HCT116 (cell line): ENCODE measurements around the gene NCF4. TPM values are rescaled to one million over a fixed set of nuclear protein-coding genes. Genes with fewer than 3 reads are reported as not detected.

Source experiments
- ATAC-seq: fragments of 200-7000 bp; cut with Tn5 transposase; 2 replicates; pipeline ENCODE4 v1.9.1; 2020; ENCODE audit warnings: mild to moderate bottlenecking, moderate library complexity
- BruUV-seq: library from RNA; stranded (reverse); fragments of 400-500 nt; replicated peaks from 2 replicates; lab custom pipeline; 2021; lab: Mats Ljungman, UMichigan
- CTCF ChIA-PET: fragments of 300-600 bp; sonication (Branson Sonifier 250); formaldehyde crosslinking; loops from one replicate; lab custom pipeline; 2021; ENCODE audit warnings: antibody characterized with exemption; lab: Charles Lee
- POLR2A ChIA-PET: fragments of 300-600, 350-600 bp; sonication (Branson Sonifier 250); formaldehyde crosslinking; loops from one replicate; lab custom pipeline; 2021; ENCODE audit warnings: antibody characterized with exemption; lab: Charles Lee
- RAD21 ChIA-PET, 2 experiments: fragments of 300-600 bp; sonication (Branson Sonifier 250); formaldehyde crosslinking; loops; one replicate each; lab custom pipeline; 2023; ENCODE audit warnings: low total read pairs in 2 of 2; ENCODE audit not compliant: uncharacterized antibody in 2 of 2, unreplicated experiment in 2 of 2, low non-redundant PET in 1 of 2; lab: Charles Lee
- DNase-seq: peaks from one replicate; pipeline ENCODE4 v3.0.0-alpha.2; 2010; ENCODE audit warnings: low read depth, low spot score
- H2AFZ ChIP-seq: fragments of 200-600 bp; shearing (Covaris generic), sonication (generic); 2 replicates; pipeline ENCODE4 v1.6.1; 2017; ENCODE audit warnings: low read depth, mixed run types, mixed read lengths, antibody characterized with exemption, low read length; ENCODE audit not compliant: poor library complexity, severe bottlenecking
- H3K27ac ChIP-seq: 2 replicates; pipeline ENCODE4 v1.5.1; 2012; ENCODE audit warnings: low read depth, low read length
- H3K27me3 ChIP-seq: fragments of 200-600 bp; sonication (generic); 2 replicates; pipeline ENCODE4 v1.6.1; 2016; ENCODE audit warnings: mixed run types, low read length, mixed read lengths; ENCODE audit not compliant: insufficient read depth
- H3K36me3 ChIP-seq, 2 experiments: fragments of 200-500 bp in 1 of 2; fragments of 200-600 bp in 1 of 2; sonication (Bioruptor generic) in 1 of 2; sonication (generic) in 1 of 2; 2 replicates each; pipeline versions ENCODE4 v1.5.1 to v1.6.1; 2014 to 2016; ENCODE audit warnings: low read length in 2 of 2, inconsistent platforms in 1 of 2, mixed read lengths in 1 of 2, mixed run types in 1 of 2; ENCODE audit not compliant: insufficient read depth in 2 of 2, control insufficient read depth in 1 of 2
- H3K4me1 ChIP-seq, 2 experiments: fragments of 200-600 bp in 1 of 2; sonication (generic) in 1 of 2; 2 replicates each; pipeline versions ENCODE4 v1.5.1 to v1.6.1; 2012 to 2017; ENCODE audit warnings: low read length in 2 of 2, inconsistent platforms in 1 of 2, mild to moderate bottlenecking in 1 of 2, mixed read lengths in 1 of 2, mixed run types in 1 of 2, moderate library complexity in 1 of 2; ENCODE audit not compliant: insufficient read depth in 2 of 2, control insufficient read depth in 1 of 2
- H3K4me2 ChIP-seq: fragments of 200-600 bp; sonication (generic); 2 replicates; pipeline ENCODE4 v1.6.1; 2017; ENCODE audit warnings: mixed run types, low read length, mixed read lengths
- H3K4me3 ChIP-seq, 2 experiments: fragments of 200-600 bp in 1 of 2; sonication (generic) in 1 of 2; replicated peaks in 1 of 2; 2 replicates each; pipeline ENCODE4 v1.5.1; 2011 to 2016; ENCODE audit warnings: low read length in 2 of 2, control low read depth in 1 of 2, low read depth in 1 of 2, mild to moderate bottlenecking in 1 of 2, mixed read lengths in 1 of 2, mixed run types in 1 of 2
- H3K79me2 ChIP-seq: fragments of 200-600 bp; sonication (generic); 2 replicates; pipeline ENCODE4 v1.6.1; 2017; ENCODE audit warnings: mild to moderate bottlenecking, mixed run types, low read length, moderate library complexity, mixed read lengths; ENCODE audit not compliant: insufficient read depth
- H3K9ac ChIP-seq: fragments of 200-600 bp; sonication (generic); 2 replicates; pipeline ENCODE4 v1.6.1; 2016; ENCODE audit warnings: low read length, mixed read lengths
- H3K9me2 ChIP-seq: fragments of 200-600 bp; sonication (generic), shearing (Covaris generic); 2 replicates; pipeline ENCODE4 v1.6.1; 2017; ENCODE audit warnings: mixed run types, mild to moderate bottlenecking, moderate library complexity; ENCODE audit not compliant: insufficient read depth
- H3K9me3 ChIP-seq, 2 experiments: fragments of 200-500 bp in 1 of 2; fragments of 200-600 bp in 1 of 2; sonication (Bioruptor generic) in 1 of 2; sonication (generic) in 1 of 2; 2 replicates each; pipeline ENCODE4 v1.6.1; 2014 to 2017; ENCODE audit warnings: low read length in 2 of 2, mixed read lengths in 2 of 2, inconsistent platforms in 1 of 2, low read depth in 1 of 2, mild to moderate bottlenecking in 1 of 2, mixed run types in 1 of 2, moderate library complexity in 1 of 2; ENCODE audit not compliant: control insufficient read depth in 1 of 2, insufficient read depth in 1 of 2
- H4K20me1 ChIP-seq: fragments of 200-600 bp; sonication (generic), shearing (Covaris generic); 2 replicates; pipeline ENCODE4 v1.6.1; 2017; ENCODE audit warnings: mixed run types, mild to moderate bottlenecking, moderate library complexity; ENCODE audit not compliant: insufficient read depth
- EGR1 ChIP-seq: IDR thresholded peaks from 2 replicates; pipeline ENCODE4 v1.6.1; 2012; ENCODE audit warnings: low read depth
- POLR2AphosphoS5 ChIP-seq: IDR thresholded peaks from 2 replicates; pipeline ENCODE4 v1.6.1; 2011; ENCODE audit warnings: mild to moderate bottlenecking, low read depth, low read length, moderate library complexity
- RAD21 ChIP-seq: IDR thresholded peaks from 2 replicates; pipeline ENCODE4 v1.6.1; 2012; ENCODE audit warnings: low read depth, mild to moderate bottlenecking
- SIN3A ChIP-seq: IDR thresholded peaks from 2 replicates; pipeline ENCODE4 v1.6.1; 2012; ENCODE audit warnings: low read depth
- SP1 ChIP-seq: IDR thresholded peaks from 2 replicates; pipeline ENCODE4 v1.6.1; 2012; ENCODE audit warnings: low read depth
- TCF7L2 ChIP-seq: IDR thresholded peaks from 2 replicates; pipeline ENCODE4 v1.7.0; 2011; ENCODE audit warnings: borderline replicate concordance, inconsistent platforms; ENCODE audit not compliant: insufficient read depth, insufficient read length; ENCODE audit errors: extremely low read depth
- ZFX ChIP-seq: fragments of 450-650 bp; IDR thresholded peaks from 2 replicates; pipeline ENCODE4 v1.6.1; 2017
- intact Hi-C: fragments of 100-400 bp; cut with micrococcal nuclease; formaldehyde crosslinking; loops from 2 replicates; pipeline ENCODE4 v1.10.0; 2022
- total RNA-seq: library from RNA; stranded (reverse); gene quantifications from one replicate; pipeline ENCODE4 v1.2.1, GENCODE V29; 2021; ENCODE audit not compliant: unreplicated experiment
- TF ChIP-seq, protein P1 (sequence below): IDR thresholded peaks from 2 replicates; pipeline ENCODE4 v1.6.1; 2011; ENCODE audit warnings: mild to moderate bottlenecking, low read length, moderate library complexity; ENCODE audit not compliant: insufficient replicate concordance; ENCODE audit errors: extremely low read depth
- TF ChIP-seq, protein P2 (sequence below): IDR thresholded peaks from 2 replicates; pipeline ENCODE4 v1.6.1; 2012

Gene NCF4
- total RNA-seq, 1 experiment from 2014 or later, result 0.37 TPM

DNA sequence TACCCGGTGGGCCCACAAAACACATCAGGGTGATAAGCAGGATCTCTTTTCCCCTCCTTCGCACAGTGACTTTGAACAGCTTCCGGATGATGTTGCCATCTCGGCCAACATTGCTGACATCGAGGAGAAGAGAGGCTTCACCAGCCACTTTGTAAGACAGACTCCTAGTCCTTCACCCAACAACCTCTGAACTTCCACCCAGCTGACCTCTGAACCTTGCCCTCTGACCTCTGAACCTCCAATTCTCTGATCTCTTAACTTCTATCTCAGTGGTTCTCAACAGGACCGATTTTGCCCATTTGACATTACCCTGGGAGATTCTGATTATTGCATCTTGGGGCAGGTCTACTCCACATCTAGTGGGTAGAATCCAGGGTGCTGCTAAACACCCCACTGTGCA lies 3.2 kb downstream of the NCF4 start:
- Histone ChIP-seq H3K9ac (no peak overlapping the region), H3K27me3 (peaks cover 10% of the 10 kb centered on the region; the same call in 1 of the 2 replicates), H3K9me2 (no peaks in the 10 kb centered on the region), H3K79me2 (no peaks in the 10 kb centered on the region), H3K27ac (no peak overlapping the region), H3K36me3 (no peaks in the 10 kb centered on the region), H3K9me3 (no peaks in the 10 kb centered on the region), H3K4me3 (no peak overlapping the region), H3K4me1 (peaks cover 0 to 8% of the 10 kb centered on the region in 2 experiments; a peak in 1 of 4 replicates), H3K4me2 (no peak overlapping the region), H2AFZ (no peak overlapping the region), H4K20me1 (no peaks in the 10 kb centered on the region)
- ChIA-PET RAD21 (no interaction called here), CTCF (no interaction called here), POLR2A (no interaction called here)
- no TSS peak for BruUV-seq
- DNase-seq (no peak), ATAC-seq (no peak)
- intact Hi-C loops, result no loop called here
- TF ChIP-seq RAD21, result no peak
- no peak for TF ChIP-seq TCF7L2
- TF ChIP-seq SP1, result no peak
- TF ChIP-seq, protein P1, sequence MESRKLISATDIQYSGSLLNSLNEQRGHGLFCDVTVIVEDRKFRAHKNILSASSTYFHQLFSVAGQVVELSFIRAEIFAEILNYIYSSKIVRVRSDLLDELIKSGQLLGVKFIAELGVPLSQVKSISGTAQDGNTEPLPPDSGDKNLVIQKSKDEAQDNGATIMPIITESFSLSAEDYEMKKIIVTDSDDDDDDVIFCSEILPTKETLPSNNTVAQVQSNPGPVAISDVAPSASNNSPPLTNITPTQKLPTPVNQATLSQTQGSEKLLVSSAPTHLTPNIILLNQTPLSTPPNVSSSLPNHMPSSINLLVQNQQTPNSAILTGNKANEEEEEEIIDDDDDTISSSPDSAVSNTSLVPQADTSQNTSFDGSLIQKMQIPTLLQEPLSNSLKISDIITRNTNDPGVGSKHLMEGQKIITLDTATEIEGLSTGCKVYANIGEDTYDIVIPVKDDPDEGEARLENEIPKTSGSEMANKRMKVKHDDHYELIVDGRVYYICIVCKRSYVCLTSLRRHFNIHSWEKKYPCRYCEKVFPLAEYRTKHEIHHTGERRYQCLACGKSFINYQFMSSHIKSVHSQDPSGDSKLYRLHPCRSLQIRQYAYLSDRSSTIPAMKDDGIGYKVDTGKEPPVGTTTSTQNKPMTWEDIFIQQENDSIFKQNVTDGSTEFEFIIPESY, result no peak
- TF ChIP-seq SIN3A, result no peak
- TF ChIP-seq, protein P2, sequence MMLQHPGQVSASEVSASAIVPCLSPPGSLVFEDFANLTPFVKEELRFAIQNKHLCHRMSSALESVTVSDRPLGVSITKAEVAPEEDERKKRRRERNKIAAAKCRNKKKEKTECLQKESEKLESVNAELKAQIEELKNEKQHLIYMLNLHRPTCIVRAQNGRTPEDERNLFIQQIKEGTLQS, result no peak
- no peak for TF ChIP-seq POLR2AphosphoS5
- TF ChIP-seq ZFX, result no peak
- no peak for TF ChIP-seq EGR1
